ENCODE results near the gene MMP11.

DNA sequence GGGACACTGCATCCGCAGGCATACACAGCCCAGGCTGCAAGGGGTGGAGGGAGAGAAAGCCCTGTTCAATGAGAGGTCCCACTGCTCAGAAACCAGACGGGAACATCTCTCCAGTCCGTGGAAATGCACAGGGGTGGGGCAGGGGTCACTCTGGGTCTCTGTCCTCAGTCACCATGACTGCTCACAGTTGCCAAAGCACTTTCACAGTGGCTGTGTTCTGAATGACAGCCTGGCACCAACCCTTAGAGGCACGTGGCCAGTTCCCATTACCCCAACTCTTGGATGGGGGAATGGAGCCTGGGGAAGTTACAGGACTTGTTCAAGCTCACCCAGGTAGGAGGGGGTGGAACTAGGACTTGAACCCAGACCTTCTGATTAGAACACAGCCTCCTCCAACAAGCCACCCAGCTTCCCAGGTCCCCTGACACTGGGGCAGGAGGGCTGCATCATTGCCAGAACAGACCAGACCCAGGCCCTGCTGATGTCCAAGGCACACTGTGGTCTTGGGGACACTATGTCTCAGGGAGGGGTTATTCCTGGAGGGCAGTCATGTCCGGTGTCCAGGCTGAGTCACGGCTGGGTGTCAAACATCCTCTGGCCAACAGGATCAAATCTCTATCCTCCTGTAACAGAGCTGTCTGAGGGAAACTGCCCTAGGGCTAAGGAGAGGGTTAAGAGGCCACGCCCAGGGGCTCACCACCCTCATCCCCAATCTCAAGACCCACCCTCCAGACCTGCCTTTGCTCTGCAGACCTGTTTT lies 30.0 kb upstream of the MMP11 start:
- TF ChIP-seq CTCF (IDR thresholded peaks at IDR 0.05): no peak
- no peak for TF ChIP-seq POLR2A (IDR thresholded peaks at IDR 0.05)
